ENCODE results near the gene REV1.

DNA sequence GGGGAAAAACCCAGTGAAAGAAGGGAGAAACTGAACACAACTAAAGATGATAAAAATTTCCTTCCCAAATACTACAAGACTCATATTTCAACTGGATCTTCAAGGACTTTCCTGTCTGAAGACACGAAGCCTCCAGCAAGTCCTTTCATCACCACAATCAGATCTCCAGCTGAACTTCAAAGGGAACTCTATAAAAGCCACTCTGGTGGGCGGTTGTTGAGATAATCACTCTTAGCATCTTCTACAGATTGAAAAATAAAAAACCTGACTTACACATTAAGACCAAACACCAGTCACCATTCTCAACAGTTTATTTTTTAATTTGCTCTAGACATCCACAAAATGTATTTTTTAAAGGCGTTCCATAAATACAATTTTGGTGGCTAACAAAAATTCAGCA lies 4.4 kb downstream of the REV1 start:
- TF ChIP-seq, protein P1, sequence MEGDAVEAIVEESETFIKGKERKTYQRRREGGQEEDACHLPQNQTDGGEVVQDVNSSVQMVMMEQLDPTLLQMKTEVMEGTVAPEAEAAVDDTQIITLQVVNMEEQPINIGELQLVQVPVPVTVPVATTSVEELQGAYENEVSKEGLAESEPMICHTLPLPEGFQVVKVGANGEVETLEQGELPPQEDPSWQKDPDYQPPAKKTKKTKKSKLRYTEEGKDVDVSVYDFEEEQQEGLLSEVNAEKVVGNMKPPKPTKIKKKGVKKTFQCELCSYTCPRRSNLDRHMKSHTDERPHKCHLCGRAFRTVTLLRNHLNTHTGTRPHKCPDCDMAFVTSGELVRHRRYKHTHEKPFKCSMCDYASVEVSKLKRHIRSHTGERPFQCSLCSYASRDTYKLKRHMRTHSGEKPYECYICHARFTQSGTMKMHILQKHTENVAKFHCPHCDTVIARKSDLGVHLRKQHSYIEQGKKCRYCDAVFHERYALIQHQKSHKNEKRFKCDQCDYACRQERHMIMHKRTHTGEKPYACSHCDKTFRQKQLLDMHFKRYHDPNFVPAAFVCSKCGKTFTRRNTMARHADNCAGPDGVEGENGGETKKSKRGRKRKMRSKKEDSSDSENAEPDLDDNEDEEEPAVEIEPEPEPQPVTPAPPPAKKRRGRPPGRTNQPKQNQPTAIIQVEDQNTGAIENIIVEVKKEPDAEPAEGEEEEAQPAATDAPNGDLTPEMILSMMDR (IDR thresholded peaks at IDR 0.05; ENCODE audit: low read depth, low read length, missing input control), result no peak
- TF ChIP-seq RAD21 (IDR thresholded peaks at IDR 0.05), result no peak
- TF ChIP-seq, protein P2, sequence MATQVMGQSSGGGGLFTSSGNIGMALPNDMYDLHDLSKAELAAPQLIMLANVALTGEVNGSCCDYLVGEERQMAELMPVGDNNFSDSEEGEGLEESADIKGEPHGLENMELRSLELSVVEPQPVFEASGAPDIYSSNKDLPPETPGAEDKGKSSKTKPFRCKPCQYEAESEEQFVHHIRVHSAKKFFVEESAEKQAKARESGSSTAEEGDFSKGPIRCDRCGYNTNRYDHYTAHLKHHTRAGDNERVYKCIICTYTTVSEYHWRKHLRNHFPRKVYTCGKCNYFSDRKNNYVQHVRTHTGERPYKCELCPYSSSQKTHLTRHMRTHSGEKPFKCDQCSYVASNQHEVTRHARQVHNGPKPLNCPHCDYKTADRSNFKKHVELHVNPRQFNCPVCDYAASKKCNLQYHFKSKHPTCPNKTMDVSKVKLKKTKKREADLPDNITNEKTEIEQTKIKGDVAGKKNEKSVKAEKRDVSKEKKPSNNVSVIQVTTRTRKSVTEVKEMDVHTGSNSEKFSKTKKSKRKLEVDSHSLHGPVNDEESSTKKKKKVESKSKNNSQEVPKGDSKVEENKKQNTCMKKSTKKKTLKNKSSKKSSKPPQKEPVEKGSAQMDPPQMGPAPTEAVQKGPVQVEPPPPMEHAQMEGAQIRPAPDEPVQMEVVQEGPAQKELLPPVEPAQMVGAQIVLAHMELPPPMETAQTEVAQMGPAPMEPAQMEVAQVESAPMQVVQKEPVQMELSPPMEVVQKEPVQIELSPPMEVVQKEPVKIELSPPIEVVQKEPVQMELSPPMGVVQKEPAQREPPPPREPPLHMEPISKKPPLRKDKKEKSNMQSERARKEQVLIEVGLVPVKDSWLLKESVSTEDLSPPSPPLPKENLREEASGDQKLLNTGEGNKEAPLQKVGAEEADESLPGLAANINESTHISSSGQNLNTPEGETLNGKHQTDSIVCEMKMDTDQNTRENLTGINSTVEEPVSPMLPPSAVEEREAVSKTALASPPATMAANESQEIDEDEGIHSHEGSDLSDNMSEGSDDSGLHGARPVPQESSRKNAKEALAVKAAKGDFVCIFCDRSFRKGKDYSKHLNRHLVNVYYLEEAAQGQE (IDR thresholded peaks at IDR 0.05), result no peak
- TF ChIP-seq, protein P3, sequence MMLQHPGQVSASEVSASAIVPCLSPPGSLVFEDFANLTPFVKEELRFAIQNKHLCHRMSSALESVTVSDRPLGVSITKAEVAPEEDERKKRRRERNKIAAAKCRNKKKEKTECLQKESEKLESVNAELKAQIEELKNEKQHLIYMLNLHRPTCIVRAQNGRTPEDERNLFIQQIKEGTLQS (IDR thresholded peaks at IDR 0.05), result no peak
- no peak for TF ChIP-seq JUND (IDR thresholded peaks at IDR 0.05)
- TF ChIP-seq HNF4G (IDR thresholded peaks at IDR 0.05), result no peak
- no peak for TF ChIP-seq EGR1 (IDR thresholded peaks at IDR 0.05; ENCODE audit: low read depth in 2 of 2)

Measured in liver (tissue), 3 donors.